SU-DHL-6 (cell line): Measurements from ENCODE around the gene PCBP1.

Source experiments
- CTCF ChIP-seq: fragments of 200-600 bp; sonication (generic); IDR thresholded peaks from one replicate; pipeline ENCODE4 v1.5.1; 2017; ENCODE audit warnings: antibody characterized with exemption, mild to moderate bottlenecking, low read length, moderate library complexity; ENCODE audit not compliant: insufficient read depth, poor library complexity, severe bottlenecking
- EZH2phosphoT487 ChIP-seq: fragments of 200-600 bp; sonication (generic), shearing (Covaris generic); conservative IDR thresholded peaks from 2 replicates; pipeline ENCODE4 v1.6.1; 2018; ENCODE audit warnings: mild to moderate bottlenecking, antibody characterized with exemption, low read length, moderate library complexity, mixed read lengths

DNA sequence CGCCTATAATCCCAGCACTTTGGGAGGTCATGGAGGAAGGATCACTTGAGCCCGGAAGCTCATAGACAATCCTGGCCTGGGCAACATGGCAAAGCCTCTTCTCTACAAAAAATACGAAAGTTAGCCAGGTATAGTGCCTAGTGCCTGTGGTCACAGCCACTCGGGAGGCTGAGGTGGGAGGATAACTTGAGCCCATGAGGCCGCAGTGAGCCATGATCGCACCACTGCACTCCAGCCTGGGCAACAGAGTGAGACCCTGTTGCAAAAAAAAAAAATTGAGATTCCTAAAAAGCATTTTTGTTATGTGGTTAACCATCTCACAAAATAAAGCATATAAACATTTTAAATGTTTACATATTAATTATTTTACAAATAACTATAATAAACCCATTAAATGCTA lies 13.9 kb downstream of the PCBP1 start:
- TF ChIP-seq EZH2phosphoT487 (no peak), CTCF (no peak)
